Activated CD8-positive, alpha-beta T cell treated with anti-CD3 and anti-CD28 coated beads for 36 hours (primary cell): ENCODE measurements around the gene TJP3. TPM values are rescaled to one million over a fixed set of nuclear protein-coding genes. Genes with fewer than 3 reads are reported as not detected.

Source experiments
- ATAC-seq: fragments of 200-7000 bp; cut with Tn5 transposase; one replicate; pipeline ENCODE4 v1.10.0; 2021; ENCODE audit warnings: mild to moderate bottlenecking, moderate library complexity
- CTCF ChIA-PET: fragments of 350-600 bp; sonication (Branson Sonifier 250); formaldehyde crosslinking; loops from one replicate; lab custom pipeline; 2021; ENCODE audit warnings: antibody characterized with exemption; lab: Charles Lee
- POLR2A ChIA-PET: fragments of 350-600 bp; sonication (Branson Sonifier 250); formaldehyde crosslinking; loops from one replicate; lab custom pipeline; 2021; ENCODE audit warnings: antibody characterized with exemption; lab: Charles Lee
- DNase-seq: peaks from one replicate; pipeline ENCODE4 v3.0.0-alpha.2; 2020
- H3K27ac Mint-ChIP-seq: one replicate; pipeline ENCODE4 v1.8.0; 2021; ENCODE audit warnings: mild to moderate bottlenecking, mixed read lengths
- H3K27me3 Mint-ChIP-seq: one replicate; pipeline ENCODE4 v1.8.0; 2021; ENCODE audit warnings: mixed read lengths
- H3K36me3 Mint-ChIP-seq: one replicate; pipeline ENCODE4 v1.8.0; 2021; ENCODE audit warnings: low read depth, mixed read lengths
- H3K4me1 Mint-ChIP-seq: one replicate; pipeline ENCODE4 v1.8.0; 2021; ENCODE audit warnings: low read depth, mixed read lengths
- H3K4me3 Mint-ChIP-seq: one replicate; pipeline ENCODE4 v1.8.0; 2021; ENCODE audit warnings: mild to moderate bottlenecking, moderate library complexity, mixed read lengths
- H3K9me3 Mint-ChIP-seq: one replicate; pipeline ENCODE4 v1.8.0; 2021; ENCODE audit warnings: mixed read lengths
- CTCF ChIP-seq: fragments of 200-600 bp; IDR thresholded peaks from one replicate; pipeline ENCODE4 v1.8.0; 2022; ENCODE audit warnings: antibody characterized with exemption, mild to moderate bottlenecking
- intact Hi-C: fragments of 100-400 bp; cut with micrococcal nuclease; formaldehyde crosslinking; loops from one replicate; pipeline ENCODE4 v1.10.0; 2022
- total RNA-seq, 2 experiments: library from RNA; stranded (reverse); gene quantifications; one replicate each; pipeline ENCODE4 v1.2.3, GENCODE V29; 2021

Gene TJP3
- total RNA-seq, 2 experiments from 2014 or later, result 0.69 to 2.4 TPM

GRCh38 chr19:3678188-3678587 lies 30.0 kb upstream of the TJP3 start:
- H3K27ac Mint-ChIP-seq, result no peak overlapping the region
- CTCF ChIA-PET, result no interaction called here
- H3K27me3 Mint-ChIP-seq, result no peaks in the 10 kb centered on the region
- intact Hi-C loops, result no loop called here
- ATAC-seq, result no peak
- POLR2A ChIA-PET, result no interaction called here
- no peak for TF ChIP-seq CTCF
- peaks cover 7% of the 10 kb centered on the region for H3K4me1 Mint-ChIP-seq
- peaks cover 10% of the 10 kb centered on the region for H3K36me3 Mint-ChIP-seq
- DNase-seq, result no peak
- no peak overlapping the region for H3K4me3 Mint-ChIP-seq
- H3K9me3 Mint-ChIP-seq, result no peaks in the 10 kb centered on the region

DNA sequence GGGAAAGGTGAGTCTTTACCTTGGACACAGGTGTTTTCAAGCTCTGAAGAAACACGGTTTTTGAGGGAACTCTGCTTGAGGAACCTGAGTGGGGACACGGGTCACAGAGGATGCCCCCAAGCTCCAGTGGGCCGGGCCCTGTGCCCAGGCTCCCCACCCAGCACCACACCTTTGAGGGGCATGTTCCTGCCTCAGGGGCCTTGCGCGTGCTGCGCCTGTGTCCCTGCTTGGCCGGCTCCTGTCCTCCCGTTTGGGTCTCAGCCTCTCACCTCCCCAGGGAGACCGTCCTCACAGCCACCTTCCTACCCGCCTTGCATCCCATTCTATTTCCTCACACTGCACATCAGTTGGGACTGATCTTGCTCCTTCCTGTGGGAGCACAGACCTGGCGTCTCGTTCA lies 29.0 kb upstream of the TJP3 start:
- intact Hi-C loops, result no loop called here
- Mint-ChIP-seq H3K27me3 (no peaks in the 10 kb centered on the region), H3K36me3 (peaks cover 11% of the 10 kb centered on the region), H3K4me1 (peaks cover 12% of the 10 kb centered on the region), H3K9me3 (peaks cover 3% of the 10 kb centered on the region), H3K27ac (no peak overlapping the region), H3K4me3 (no peak overlapping the region)
- ChIA-PET CTCF (no interaction called here), POLR2A (no interaction called here)
- TF ChIP-seq CTCF, result no peak
- DNase-seq, result no peak
- ATAC-seq, result no peak

- no peak for ATAC-seq
- peaks cover 6% of the 10 kb centered on the region for H3K9me3 Mint-ChIP-seq
- H3K4me3 Mint-ChIP-seq, result no peak overlapping the region
- H3K4me1 Mint-ChIP-seq, result peaks cover 15% of the 10 kb centered on the region
- POLR2A ChIA-PET, result no interaction called here
- peaks cover 15% of the 10 kb centered on the region for H3K36me3 Mint-ChIP-seq
- no peak for DNase-seq
- H3K27me3 Mint-ChIP-seq, result no peaks in the 10 kb centered on the region
- TF ChIP-seq CTCF, result no peak
- CTCF ChIA-PET, result no interaction called here
- no peak overlapping the region for H3K27ac Mint-ChIP-seq
- intact Hi-C loops, result no loop called here
These were observed 28.6 kb upstream of the TJP3 start for GRCh38 chr19:3679581-3679980.

GRCh38 chr19:3680939-3681338 lies 27.2 kb upstream of the TJP3 start:
- POLR2A ChIA-PET, result no interaction called here
- H3K27ac Mint-ChIP-seq, result no peak overlapping the region
- H3K4me3 Mint-ChIP-seq, result no peak overlapping the region
- CTCF ChIA-PET, result no interaction called here
- DNase-seq, result no peak
- no peak for TF ChIP-seq CTCF
- no peak for ATAC-seq
- H3K4me1 Mint-ChIP-seq, result peaks cover 15% of the 10 kb centered on the region
- intact Hi-C loops, result no loop called here
- H3K36me3 Mint-ChIP-seq, result peaks cover 17% of the 10 kb centered on the region
- no peaks in the 10 kb centered on the region for H3K27me3 Mint-ChIP-seq
- H3K9me3 Mint-ChIP-seq, result peaks cover 12% of the 10 kb centered on the region

DNA sequence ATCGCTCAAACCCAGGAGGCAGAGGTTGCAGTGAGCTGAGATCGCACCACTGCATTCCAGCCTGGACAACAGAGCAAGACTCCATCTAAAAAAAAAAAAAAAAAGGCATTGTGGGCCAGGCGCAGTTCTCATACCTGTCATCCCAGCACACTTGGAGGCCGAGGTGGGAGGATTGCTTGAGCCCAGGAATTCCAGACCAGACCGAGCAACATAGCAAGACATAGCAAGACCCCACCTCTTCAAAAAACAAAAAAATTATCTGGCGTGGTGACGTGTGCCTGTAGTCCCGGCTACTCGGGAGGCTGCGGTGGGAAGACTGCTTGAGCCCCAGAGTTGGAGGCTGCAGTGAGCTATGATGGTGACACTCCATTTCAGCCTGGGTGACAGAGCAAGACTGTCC lies 25.9 kb upstream of the TJP3 start:
- ChIA-PET POLR2A (no interaction called here), CTCF (no interaction called here)
- intact Hi-C loops, result no loop called here
- DNase-seq (no peak), ATAC-seq (no peak)
- Mint-ChIP-seq H3K4me1 (peaks cover 14% of the 10 kb centered on the region), H3K4me3 (no peak overlapping the region), H3K9me3 (peaks cover 12% of the 10 kb centered on the region), H3K27me3 (no peaks in the 10 kb centered on the region), H3K36me3 (peaks cover 17% of the 10 kb centered on the region), H3K27ac (no peak overlapping the region)
- TF ChIP-seq CTCF, result no peak
